Effector CD4-positive, alpha-beta T cell (primary cell): Measurements from ENCODE around the gene POU4F1.

Experiments used
- DNase-seq: peaks from one replicate; pipeline ENCODE4 v3.0.0-alpha.2; 2020

The POU4F1 gene

GRCh38 chr13:78589206-78589605, 14.1 kb downstream of the POU4F1 start:
- DNase-seq, result no peak

DNA sequence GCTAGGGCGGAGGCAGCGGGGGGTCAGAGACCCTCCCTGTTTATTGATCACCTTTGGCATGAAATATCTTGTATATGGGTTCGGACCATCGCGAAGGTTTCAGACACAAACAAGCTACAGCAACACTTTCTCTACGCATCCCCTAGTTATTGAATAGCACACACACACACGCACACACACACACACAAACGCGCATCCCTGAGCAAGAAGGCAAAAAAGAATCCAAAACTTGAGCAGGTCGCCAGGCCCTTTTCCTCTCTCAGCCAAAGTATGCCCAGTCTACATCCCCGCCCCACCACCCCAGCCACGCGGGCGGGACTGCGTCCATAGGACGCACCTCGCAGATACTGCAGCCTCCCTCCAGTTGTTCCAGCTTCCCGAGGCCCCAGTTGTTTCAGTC, 16.0 kb downstream of the POU4F1 start:
- no peak for DNase-seq

GRCh38 chr13:78586706-78587105, 16.6 kb downstream of the POU4F1 start:
- DNase-seq, result no peak

DNA sequence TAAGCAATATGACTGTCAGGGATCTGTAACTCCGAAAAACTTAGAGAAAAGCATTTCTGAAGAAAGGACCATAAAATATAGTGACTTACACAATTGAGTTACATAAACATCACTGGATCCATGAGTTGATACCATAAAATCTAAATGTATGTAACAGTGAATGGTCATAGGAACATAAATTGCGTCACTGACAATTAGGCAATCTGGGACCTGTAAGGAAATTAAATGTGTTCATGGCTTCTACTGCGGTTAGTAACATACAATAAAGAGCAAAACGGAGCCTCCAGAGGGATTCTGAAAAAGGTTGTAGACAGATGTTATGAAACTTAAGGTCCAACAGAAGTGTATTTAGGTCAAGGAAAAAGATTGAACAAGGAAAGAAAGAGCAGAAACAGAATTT, 27.1 kb downstream of the POU4F1 start:
- DNase-seq, result no peak

GRCh38 chr13:78572459-78572858, 30.9 kb downstream of the POU4F1 start:
- no peak for DNase-seq

GRCh38 chr13:78569029-78569428, 34.3 kb downstream of the POU4F1 start:
- no peak for DNase-seq

DNA sequence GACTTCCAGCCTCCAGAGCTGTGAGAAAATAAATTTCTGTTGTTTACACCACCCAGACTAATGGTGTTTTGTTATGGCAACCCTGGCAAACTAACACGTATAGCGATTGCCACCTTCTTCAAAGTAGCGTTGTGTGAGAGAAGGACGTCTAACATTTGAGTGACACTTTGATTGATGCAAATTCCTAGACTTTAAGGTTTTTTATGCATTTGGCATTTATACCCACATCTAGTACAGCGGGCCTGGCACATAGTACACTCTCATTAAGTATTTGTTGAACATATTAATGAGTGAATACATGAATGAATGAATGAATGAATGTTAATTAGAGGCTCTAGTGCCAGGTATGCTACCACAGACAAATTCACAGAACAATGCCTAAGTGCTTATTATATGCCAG, 36.7 kb downstream of the POU4F1 start:
- DNase-seq, result no peak

DNA sequence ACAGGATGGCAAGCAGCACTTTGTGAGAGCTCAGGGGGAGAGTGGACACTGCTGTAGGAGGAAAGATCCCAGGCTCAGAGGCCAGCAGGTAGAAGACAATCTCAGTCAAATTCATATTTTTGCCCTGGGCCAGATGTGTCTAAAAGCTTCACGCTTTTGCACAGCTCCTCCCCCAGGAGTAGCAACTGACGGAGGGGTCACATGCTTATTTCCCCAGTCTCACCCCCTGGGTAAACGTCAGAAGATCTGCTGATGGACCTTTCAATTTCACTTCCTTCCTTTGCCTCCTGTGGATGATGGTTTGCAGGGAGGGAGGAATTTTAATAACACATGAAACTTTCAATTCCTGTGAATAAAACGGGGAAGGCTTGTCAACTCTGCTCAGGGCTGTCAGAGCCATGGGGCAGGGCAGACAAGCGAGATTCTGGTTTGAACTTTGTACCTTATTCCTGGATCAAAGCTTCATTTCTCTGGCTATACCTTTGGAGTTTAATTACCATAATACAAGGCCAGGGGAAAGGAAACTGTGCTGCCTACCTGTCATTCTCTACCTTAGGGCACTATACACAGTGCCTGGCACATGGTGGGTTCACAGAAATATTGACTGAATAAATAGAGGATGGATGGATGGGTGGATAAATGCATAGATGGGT, 41.0 kb downstream of the POU4F1 start:
- no peak for DNase-seq
